Testis (tissue), 3 donors: ENCODE data around the gene KLF11. TPM values are rescaled to one million over a fixed set of nuclear protein-coding genes. Genes with fewer than 3 reads are reported as not detected.
"Not testable (repeated sequence)": the region's sequence is repeated elsewhere in the genome, so short reads cannot be mapped to it uniquely, and the experiment has no call there.

Source experiments
- DNase-seq: peaks from one replicate; pipeline ENCODE4 v3.0.0-alpha.2; 2019
- H3K27ac ChIP-seq, 2 donors: fragments of 200-600 bp; sonication (generic); one replicate each; pipeline ENCODE4 v1.5.1; 2019
- H3K27me3 ChIP-seq: fragments of 200-600 bp; sonication (generic); one replicate; pipeline ENCODE4 v1.5.1; 2019
- H3K36me3 ChIP-seq: fragments of 200-600 bp; sonication (generic); one replicate; pipeline ENCODE4 v1.5.1; 2017; ENCODE audit warnings: low read depth; ENCODE audit errors: missing control alignments
- H3K4me1 ChIP-seq: fragments of 200-600 bp; sonication (generic); one replicate; pipeline ENCODE4 v1.5.1; 2019
- H3K4me3 ChIP-seq, 2 donors: fragments of 200-600 bp; sonication (generic); one replicate each; pipeline ENCODE4 v1.5.1; 2017 to 2019
- H3K9me3 ChIP-seq: fragments of 200-600 bp; sonication (generic); one replicate; pipeline ENCODE4 v1.5.1; 2017
- CTCF ChIP-seq, 3 experiments: fragments of 450-650 bp in 2 of 3; fragments of 200-600 bp in 1 of 3; sonication (generic) in 1 of 3; IDR thresholded peaks; one replicate each; pipeline ENCODE4 v1.5.1; 2016 to 2019; ENCODE audit warnings: antibody characterized with exemption in 3 of 3, mild to moderate bottlenecking in 2 of 3, moderate library complexity in 1 of 3
- POLR2A ChIP-seq: fragments of 450-650 bp; IDR thresholded peaks from one replicate; pipeline ENCODE4 v1.6.1; 2017; ENCODE audit warnings: antibody characterized with exemption, mild to moderate bottlenecking, moderate library complexity
- WGBS, 2 donors: methylation state at CpG; one replicate each; pipeline ENCODE4 v1.1.5; 2018; 5-methylcytosine and 5-hydroxymethylcytosine counted together
- intact Hi-C: fragments of 100-400 bp; cut with DNase I; formaldehyde crosslinking; loops from one replicate; pipeline ENCODE4 v1.15.1; 2023; ENCODE audit warnings: low total_unique reads
- polyA plus RNA-seq: library from polyadenylated mRNA; stranded (reverse); fragments of 350-450 nt; fragmentation: Illumina TruSeq; extraction: RNeasy Lipid Tissue Mini Kit (QIAGEN cat#74804); gene quantifications from one replicate; pipeline ENCODE4 v1.2.3, GENCODE V29; 2014; ENCODE audit warnings: low read depth, low replicate concordance; ENCODE audit not compliant: insufficient read depth
- total RNA-seq, 2 donors: library from RNA; depleted of rRNA; stranded (reverse); fragments of >200 nt; gene quantifications; one replicate each; pipeline ENCODE4 v1.2.3, GENCODE V29; 2016

KLF11 gene
- total and polyA plus RNA-seq, 3 donors from 2014 or later, result 55.0 to 72.2 (median 55.3) TPM

GRCh38 chr2:10029875-10030223, 13.5 kb upstream of the KLF11 start:
- intact Hi-C loops, result no loop called here
- no peaks in the 10 kb centered on the region for H3K27me3 ChIP-seq
- H3K36me3 ChIP-seq, result no peaks in the 10 kb centered on the region
- H3K27ac ChIP-seq, result no peak overlapping the region
- 77 to 86% methylated on average over 7 of the region's 7 CpGs for WGBS, 2 donors
- TF ChIP-seq CTCF (IDR thresholded peaks at IDR 0.05) (no peak), POLR2A (no peak)
- no peak for DNase-seq
- H3K9me3 ChIP-seq, result no peaks in the 10 kb centered on the region
- peaks cover 6% of the 10 kb centered on the region for H3K4me1 ChIP-seq
- H3K4me3 ChIP-seq, result no peak overlapping the region

- H3K36me3 ChIP-seq, result no peaks in the 10 kb centered on the region
- intact Hi-C loops, result no loop called here
- no peak overlapping the region for H3K27ac ChIP-seq
- H3K4me1 ChIP-seq, result peaks cover 6% of the 10 kb centered on the region
- H3K9me3 ChIP-seq, result no peaks in the 10 kb centered on the region
- H3K27me3 ChIP-seq, result no peaks in the 10 kb centered on the region
- 73 to 83% methylated on average over 9 of the region's 9 CpGs for WGBS, 2 donors
- H3K4me3 ChIP-seq, result no peak overlapping the region
- no peak for DNase-seq
- TF ChIP-seq CTCF (IDR thresholded peaks at IDR 0.05) (no peak), POLR2A (no peak)
Measured at GRCh38 chr2:10030311-10030736, 13.0 kb upstream of the KLF11 start.

- H3K27me3 ChIP-seq, H3K4me3 ChIP-seq, DNase-seq, H3K27ac ChIP-seq, intact Hi-C loops, H3K36me3 ChIP-seq, H3K9me3 ChIP-seq: not testable (repeated sequence)
- 91 to 94% methylated on average over 8 of the region's 8 CpGs for WGBS, 2 donors
- peaks cover 10% of the 10 kb centered on the region for H3K4me1 ChIP-seq
Measured at GRCh38 chr2:10030798-10031197, 12.6 kb upstream of the KLF11 start.

GRCh38 chr2:10031886-10032745, 11.2 kb upstream of the KLF11 start:
- Histone ChIP-seq H3K36me3 (no peaks in the 10 kb centered on the region), H3K27ac (no peak overlapping the region), H3K4me3 (no peak overlapping the region), H3K27me3 (no peaks in the 10 kb centered on the region), H3K9me3 (no peaks in the 10 kb centered on the region), H3K4me1 (peaks cover 23% of the 10 kb centered on the region)
- WGBS, 2 donors, result 89 to 94% methylated on average over 18 to 19 of the region's 20 CpGs
- no peak for DNase-seq
- no peak for TF ChIP-seq CTCF (IDR thresholded peaks at IDR 0.05)
- TF ChIP-seq POLR2A, result no peak
- intact Hi-C loops, result no loop called here

- Histone ChIP-seq H3K27ac (no peak overlapping the region), H3K4me3 (no peak overlapping the region), H3K27me3 (no peaks in the 10 kb centered on the region), H3K36me3 (no peaks in the 10 kb centered on the region), H3K9me3 (no peaks in the 10 kb centered on the region), H3K4me1 (peaks cover 25% of the 10 kb centered on the region)
- TF ChIP-seq CTCF (IDR thresholded peaks at IDR 0.05) (no peak), POLR2A (no peak)
- WGBS, 2 donors, result 95 to 97% methylated on average over 7 of the region's 7 CpGs
- intact Hi-C loops, result no loop called here
- DNase-seq, result no peak
Measured at GRCh38 chr2:10032746-10033105, 10.6 kb upstream of the KLF11 start.
